Mammary epithelial cell (primary cell): ENCODE measurements around the gene WNT9A.

ENCODE experiments used
- CTCF ChIP-seq, 2 donors: IDR thresholded peaks in 1 of 2; conservative IDR thresholded peaks in 1 of 2; 2 replicates each; pipeline ENCODE4 v1.5.1; 2011 to 2012; ENCODE audit warnings: inconsistent platforms in 2 of 2, low read length in 2 of 2, mild to moderate bottlenecking in 2 of 2, control low read depth in 1 of 2, low read depth in 1 of 2; ENCODE audit not compliant: insufficient read depth in 1 of 2; ENCODE audit errors: extremely low read depth in 1 of 2
- EZH2 ChIP-seq: IDR thresholded peaks from 2 replicates; pipeline ENCODE4 v1.6.1; 2012; ENCODE audit warnings: low read length, inconsistent platforms, borderline replicate concordance

GRCh38 chr1:227938911-227939790 lies 8.6 kb downstream of the WNT9A start:
- no peak for TF ChIP-seq CTCF (conservative IDR thresholded peaks at IDR 0.05 in 1 of 2, IDR thresholded peaks at IDR 0.05 in 1 of 2; ENCODE audit: extremely low read depth in 1 of 2, insufficient read depth in 1 of 2, low read depth in 1 of 2, low read length in 2 of 2)
- no peak for TF ChIP-seq EZH2
